Calu3 (cell line): ENCODE measurements around the gene RAPSN. TPM values are rescaled to one million over a fixed set of nuclear protein-coding genes. Genes with fewer than 3 reads are reported as not detected.
A peak's percentile ranks its signal among the peaks of the same experiment; 100 is the strongest.

Source experiments
- BruUV-seq: library from RNA; stranded (reverse); fragments of 400-500 nt; replicated peaks from 2 replicates; lab custom pipeline; 2021; lab: Mats Ljungman, UMichigan
- CTCF ChIA-PET: fragments of 300-600 bp; sonication (Branson Sonifier 250); formaldehyde crosslinking; loops from one replicate; lab custom pipeline; 2022; ENCODE audit warnings: antibody characterized with exemption; lab: Charles Lee
- DNase-seq: peaks from one replicate; pipeline ENCODE4 v3.0.0; 2022
- H3K27ac Mint-ChIP-seq: one replicate; pipeline ENCODE4 v1.8.0; 2022; ENCODE audit warnings: mixed read lengths; ENCODE audit not compliant: unreplicated experiment
- H3K27me3 Mint-ChIP-seq: one replicate; pipeline ENCODE4 v1.8.0; 2022; ENCODE audit warnings: mixed read lengths; ENCODE audit not compliant: unreplicated experiment
- H3K36me3 Mint-ChIP-seq: one replicate; pipeline ENCODE4 v1.8.0; 2022; ENCODE audit warnings: mild to moderate bottlenecking, moderate library complexity, mixed read lengths; ENCODE audit not compliant: insufficient read depth, unreplicated experiment
- H3K4me1 Mint-ChIP-seq: one replicate; pipeline ENCODE4 v1.8.0; 2022; ENCODE audit warnings: mild to moderate bottlenecking, low read depth, mixed read lengths; ENCODE audit not compliant: unreplicated experiment
- H3K4me3 Mint-ChIP-seq: one replicate; pipeline ENCODE4 v1.8.0; 2022; ENCODE audit warnings: mild to moderate bottlenecking, low read depth, moderate library complexity, mixed read lengths; ENCODE audit not compliant: unreplicated experiment
- H3K9me3 Mint-ChIP-seq: one replicate; pipeline ENCODE4 v1.8.0; 2022; ENCODE audit warnings: low read depth, mixed read lengths; ENCODE audit not compliant: unreplicated experiment
- CTCF ChIP-seq: fragments of 200-600 bp; IDR thresholded peaks from one replicate; pipeline ENCODE4 v1.8.0; 2022; ENCODE audit warnings: antibody characterized with exemption; ENCODE audit not compliant: unreplicated experiment
- intact Hi-C: fragments of 100-400 bp; cut with micrococcal nuclease; formaldehyde crosslinking; loops from one replicate; pipeline ENCODE4 v1.10.0; 2022; ENCODE audit not compliant: unreplicated experiment
- total RNA-seq: library from RNA; stranded (reverse); gene quantifications from 2 replicates; pipeline ENCODE4 v1.2.3, GENCODE V29; 2022

The RAPSN gene
- total RNA-seq, 1 experiment from 2014 or later, result 1.8 TPM

- CTCF ChIA-PET, result no interaction called here
- H3K36me3 Mint-ChIP-seq, result peaks cover 27% of the 10 kb centered on the region
Measured at GRCh38 chr11:47409440-47410369, 39.2 kb downstream of the RAPSN start.

GRCh38 chr11:47408598-47409439, 40.1 kb downstream of the RAPSN start:
- H3K4me3 Mint-ChIP-seq, result peak overlapping the region; percentile 82
- H3K27me3 Mint-ChIP-seq, result no peaks in the 10 kb centered on the region
- peak; percentile 36 for DNase-seq
- H3K9me3 Mint-ChIP-seq, result no peaks in the 10 kb centered on the region
- peaks cover 27% of the 10 kb centered on the region for H3K36me3 Mint-ChIP-seq
- no peak for TF ChIP-seq CTCF
- CTCF ChIA-PET, result no interaction called here
- peaks cover 13% of the 10 kb centered on the region for H3K4me1 Mint-ChIP-seq
- peak overlapping the region; percentile 48 for H3K27ac Mint-ChIP-seq
- intact Hi-C loops, result loop anchor here (5.0 kb wide), 1 partner anchor 37 kb away; no protein-coding TSS in a partner anchor
- BruUV-seq, result TSS peak; percentile 65

More at GRCh38 chr11:47409440-47410369, 39.2 kb downstream of the RAPSN start:
- H3K27me3 Mint-ChIP-seq, result no peaks in the 10 kb centered on the region
- H3K4me1 Mint-ChIP-seq, result peaks cover 19% of the 10 kb centered on the region
- DNase-seq, result no peak
- intact Hi-C loops, result loop anchor here (5.0 kb wide), 1 partner anchor 37 kb away; no protein-coding TSS in a partner anchor
- no peak for TF ChIP-seq CTCF
- no peaks in the 10 kb centered on the region for H3K9me3 Mint-ChIP-seq
- H3K27ac Mint-ChIP-seq, result peak overlapping the region; percentile 48
- no TSS peak for BruUV-seq
- H3K4me3 Mint-ChIP-seq, result peak overlapping the region; percentile 82

GRCh38 chr11:47407746-47408590, 41.0 kb downstream of the RAPSN start, which contains the start of gene SLC39A13:
SLC39A13 (plus strand) TSS chr11:47408590; CDS start chr11:47410095, 1,505 bp downstream.
- peak within 1 kb of the TSS; percentile 82 for H3K4me3 Mint-ChIP-seq
- intact Hi-C loops, result loop anchor here (5.0 kb wide), 1 partner anchor 36 kb away; no protein-coding TSS in a partner anchor
- TF ChIP-seq CTCF, result peak; percentile 82
- DNase-seq, result peak; percentile 96
- H3K27ac Mint-ChIP-seq, result peak within 1 kb of the TSS; percentile 69
- CTCF ChIA-PET, result interaction anchor here (0.7 to 0.9 kb wide), 2 partner anchors 34 to 37 kb away, joined by 4 to 5 read pairs; no protein-coding TSS in a partner anchor
- no peaks in the 10 kb centered on the region for H3K9me3 Mint-ChIP-seq
- H3K36me3 Mint-ChIP-seq, result peaks cover 27% of the 10 kb centered on the region
- peaks cover 9% of the 10 kb centered on the region for H3K4me1 Mint-ChIP-seq
- BruUV-seq, result TSS peak; percentile 87
- no peaks in the 10 kb centered on the region for H3K27me3 Mint-ChIP-seq
